Peyer's patch (tissue), 4 donors: ENCODE results near the gene METAP1D. TPM values are rescaled to one million over a fixed set of nuclear protein-coding genes. Genes with fewer than 3 reads are reported as not detected.

Experiments used
- DNase-seq, 3 donors: peaks; one replicate each; pipeline ENCODE4 v3.0.0-alpha.2; 2017 to 2019
- H3K27ac ChIP-seq, 4 donors: fragments of 200-600 bp; sonication (generic); one replicate each; pipeline ENCODE4 v1.5.1; 2016 to 2019
- H3K27me3 ChIP-seq, 2 donors: fragments of 200-600 bp; sonication (generic); one replicate each; pipeline ENCODE4 v1.5.1; 2019
- H3K36me3 ChIP-seq, 3 donors: fragments of 200-600 bp; sonication (generic); one replicate each; pipeline ENCODE4 v1.5.1; 2016 to 2019
- H3K4me1 ChIP-seq, 4 donors: fragments of 200-600 bp; sonication (generic); one replicate each; pipeline ENCODE4 v1.5.1; 2016 to 2019
- H3K4me3 ChIP-seq, 4 donors: fragments of 200-600 bp; sonication (generic); 1 replicate in 3 of 4; 2 replicates in 1 of 4; pipeline ENCODE4 v1.5.1; 2016 to 2019; ENCODE audit warnings: mild to moderate bottlenecking in 1 of 4
- H3K9me3 ChIP-seq, 4 donors: fragments of 200-600 bp; sonication (generic); one replicate each; pipeline ENCODE4 v1.5.1; 2016 to 2019; ENCODE audit warnings: mild to moderate bottlenecking in 1 of 4
- CTCF ChIP-seq, 6 experiments: fragments of 450-650 bp in 4 of 6; fragments of 200-600 bp in 2 of 6; sonication (generic) in 1 of 6; IDR thresholded peaks; one replicate each; pipeline ENCODE4 v1.5.1; 2017 to 2019; ENCODE audit warnings: antibody characterized with exemption in 6 of 6, mild to moderate bottlenecking in 3 of 6, moderate library complexity in 1 of 6
- POLR2A ChIP-seq, 2 donors: fragments of 450-650 bp; IDR thresholded peaks; one replicate each; pipeline ENCODE4 v1.5.1; 2017; ENCODE audit warnings: antibody characterized with exemption in 2 of 2, mild to moderate bottlenecking in 2 of 2, moderate library complexity in 2 of 2
- total RNA-seq, 4 donors: library from RNA; depleted of rRNA; stranded (reverse); fragments of >200 nt; gene quantifications; one replicate each; pipeline ENCODE4 v1.1.0, GENCODE V29; 2016

METAP1D gene
- total RNA-seq, 4 donors from 2014 or later: 3.3 to 33.0 (median 6.5) TPM

- Histone ChIP-seq H3K4me3 (no peak overlapping the region), H3K4me1 (no peaks in the 10 kb centered on the region), H3K36me3 (no peaks in the 10 kb centered on the region), H3K27me3 (no peaks in the 10 kb centered on the region), H3K9me3 (no peaks in the 10 kb centered on the region), H3K27ac (no peak overlapping the region)
- TF ChIP-seq POLR2A (IDR thresholded peaks at IDR 0.05) (no peak), CTCF (IDR thresholded peaks at IDR 0.05) (no peak)
- no peak for DNase-seq
These were observed 49.9 kb downstream of the METAP1D start for GRCh38 chr2:172049567-172050120.

GRCh38 chr2:172050479-172051125 lies 50.8 kb downstream of the METAP1D start:
- Histone ChIP-seq H3K4me3 (no peak overlapping the region), H3K9me3 (no peaks in the 10 kb centered on the region), H3K27me3 (no peaks in the 10 kb centered on the region), H3K27ac (no peak overlapping the region), H3K36me3 (no peaks in the 10 kb centered on the region), H3K4me1 (no peaks in the 10 kb centered on the region)
- no peak for DNase-seq
- TF ChIP-seq POLR2A (IDR thresholded peaks at IDR 0.05): no peak
- no peak for TF ChIP-seq CTCF (IDR thresholded peaks at IDR 0.05)

- Histone ChIP-seq H3K4me1 (no peaks in the 10 kb centered on the region), H3K27me3 (no peaks in the 10 kb centered on the region), H3K4me3 (no peak overlapping the region), H3K27ac (no peak overlapping the region), H3K36me3 (no peaks in the 10 kb centered on the region), H3K9me3 (no peaks in the 10 kb centered on the region)
- TF ChIP-seq CTCF (IDR thresholded peaks at IDR 0.05): no peak
- no peak for DNase-seq
These were observed 52.5 kb downstream of the METAP1D start for GRCh38 chr2:172052000-172052983.

- Histone ChIP-seq H3K4me3 (no peak overlapping the region), H3K4me1 (no peaks in the 10 kb centered on the region), H3K27ac (no peak overlapping the region), H3K36me3 (no peaks in the 10 kb centered on the region), H3K27me3 (no peaks in the 10 kb centered on the region), H3K9me3 (no peaks in the 10 kb centered on the region)
- DNase-seq: no peak
- TF ChIP-seq CTCF (IDR thresholded peaks at IDR 0.05) (no peak), POLR2A (IDR thresholded peaks at IDR 0.05) (no peak)
These were observed 53.7 kb downstream of the METAP1D start for GRCh38 chr2:172053486-172053885.

GRCh38 chr2:172056293-172056692 lies 56.5 kb downstream of the METAP1D start:
- Histone ChIP-seq H3K36me3 (no peaks in the 10 kb centered on the region), H3K27me3 (no peaks in the 10 kb centered on the region), H3K9me3 (no peaks in the 10 kb centered on the region), H3K4me3 (no peak overlapping the region), H3K27ac (no peak overlapping the region), H3K4me1 (no peaks in the 10 kb centered on the region)
- no peak for TF ChIP-seq CTCF (IDR thresholded peaks at IDR 0.05)
- DNase-seq: no peak
